ENCODE data around the gene EMID1.

The EMID1 gene

GRCh38 chr22:29198240-29198639 is 7.5 kb upstream of the EMID1 start:
- Histone ChIP-seq H3K36me3 (ENCODE audit: control insufficient read depth, insufficient read depth, low read length) (no peaks in the 10 kb centered on the region), H3K27me3 (ENCODE audit: control insufficient read depth, insufficient read depth, low read length) (no peaks in the 10 kb centered on the region), H3K4me3 (ENCODE audit: low read length) (no peak overlapping the region), H3K9ac (ENCODE audit: low read length) (no peak overlapping the region), H3K27ac (ENCODE audit: low read depth, low read length) (no peak overlapping the region), H3K4me1 (ENCODE audit: control insufficient read depth, insufficient read depth, low read length) (no peaks in the 10 kb centered on the region)

- Histone ChIP-seq H3K27me3 (ENCODE audit: control insufficient read depth, insufficient read depth, low read length) (no peaks in the 10 kb centered on the region), H3K9ac (ENCODE audit: low read length) (no peak overlapping the region), H3K4me3 (ENCODE audit: low read length) (no peak overlapping the region), H3K27ac (ENCODE audit: low read depth, low read length) (no peak overlapping the region), H3K36me3 (ENCODE audit: control insufficient read depth, insufficient read depth, low read length) (no peaks in the 10 kb centered on the region), H3K4me1 (ENCODE audit: control insufficient read depth, insufficient read depth, low read length) (no peaks in the 10 kb centered on the region)
Measured at GRCh38 chr22:29199702-29200400, 5.8 kb upstream of the EMID1 start.

- Histone ChIP-seq H3K9ac (ENCODE audit: low read length) (no peak overlapping the region), H3K27ac (ENCODE audit: low read depth, low read length) (no peak overlapping the region), H3K27me3 (ENCODE audit: control insufficient read depth, insufficient read depth, low read length) (peaks cover 3% of the 10 kb centered on the region), H3K36me3 (ENCODE audit: control insufficient read depth, insufficient read depth, low read length) (no peaks in the 10 kb centered on the region), H3K4me1 (ENCODE audit: control insufficient read depth, insufficient read depth, low read length) (no peaks in the 10 kb centered on the region), H3K4me3 (ENCODE audit: low read length) (no peak overlapping the region)
Measured at GRCh38 chr22:29200901-29201300, 4.8 kb upstream of the EMID1 start.

GRCh38 chr22:29201782-29202181 is 3.9 kb upstream of the EMID1 start:
- no peak overlapping the region for H3K4me3 ChIP-seq (ENCODE audit: low read length)
- no peak overlapping the region for H3K27ac ChIP-seq (ENCODE audit: low read depth, low read length)
- H3K9ac ChIP-seq (ENCODE audit: low read length) = no peak overlapping the region
- H3K36me3 ChIP-seq (ENCODE audit: control insufficient read depth, insufficient read depth, low read length) = no peaks in the 10 kb centered on the region
- H3K4me1 ChIP-seq (ENCODE audit: control insufficient read depth, insufficient read depth, low read length) = no peaks in the 10 kb centered on the region
- peaks cover 3% of the 10 kb centered on the region for H3K27me3 ChIP-seq (ENCODE audit: control insufficient read depth, insufficient read depth, low read length)

GRCh38 chr22:29202212-29203192 is 3.2 kb upstream of the EMID1 start:
- no peak overlapping the region for H3K9ac ChIP-seq (ENCODE audit: low read length)
- no peaks in the 10 kb centered on the region for H3K36me3 ChIP-seq (ENCODE audit: control insufficient read depth, insufficient read depth, low read length)
- H3K27ac ChIP-seq (ENCODE audit: low read depth, low read length) = no peak overlapping the region
- H3K27me3 ChIP-seq (ENCODE audit: control insufficient read depth, insufficient read depth, low read length) = peaks cover 3% of the 10 kb centered on the region
- no peak overlapping the region for H3K4me3 ChIP-seq (ENCODE audit: low read length)
- no peaks in the 10 kb centered on the region for H3K4me1 ChIP-seq (ENCODE audit: control insufficient read depth, insufficient read depth, low read length)

GRCh38 chr22:29203488-29204454 is 1.9 kb upstream of the EMID1 start:
- no peaks in the 10 kb centered on the region for H3K36me3 ChIP-seq (ENCODE audit: control insufficient read depth, insufficient read depth, low read length)
- no peak overlapping the region for H3K9ac ChIP-seq (ENCODE audit: low read length)
- H3K4me1 ChIP-seq (ENCODE audit: control insufficient read depth, insufficient read depth, low read length) = no peaks in the 10 kb centered on the region
- no peak overlapping the region for H3K4me3 ChIP-seq (ENCODE audit: low read length)
- H3K27me3 ChIP-seq (ENCODE audit: control insufficient read depth, insufficient read depth, low read length) = peaks cover 3% of the 10 kb centered on the region
- no peak overlapping the region for H3K27ac ChIP-seq (ENCODE audit: low read depth, low read length)

GRCh38 chr22:29204455-29205183 is 1.1 kb upstream of the EMID1 start:
- no peak overlapping the region for H3K9ac ChIP-seq (ENCODE audit: low read length)
- no peaks in the 10 kb centered on the region for H3K4me1 ChIP-seq (ENCODE audit: control insufficient read depth, insufficient read depth, low read length)
- H3K27ac ChIP-seq (ENCODE audit: low read depth, low read length) = no peak overlapping the region

GRCh38 chr22:29205252-29205593 is 473 bp upstream of the EMID1 start:
- Histone ChIP-seq H3K27me3 (ENCODE audit: control insufficient read depth, insufficient read depth, low read length) (peaks cover 3% of the 10 kb centered on the region), H3K27ac (ENCODE audit: low read depth, low read length) (no peak overlapping the region), H3K4me1 (ENCODE audit: control insufficient read depth, insufficient read depth, low read length) (no peaks in the 10 kb centered on the region), H3K4me3 (ENCODE audit: low read length) (peak overlapping the region; percentile 42), H3K9ac (ENCODE audit: low read length) (no peak overlapping the region), H3K36me3 (ENCODE audit: control insufficient read depth, insufficient read depth, low read length) (no peaks in the 10 kb centered on the region)

More at GRCh38 chr22:29204455-29205183, 1.1 kb upstream of the EMID1 start:
- Histone ChIP-seq H3K27me3 (ENCODE audit: control insufficient read depth, insufficient read depth, low read length) (peaks cover 3% of the 10 kb centered on the region), H3K36me3 (ENCODE audit: control insufficient read depth, insufficient read depth, low read length) (no peaks in the 10 kb centered on the region), H3K4me3 (ENCODE audit: low read length) (no peak overlapping the region)

- H3K27me3 ChIP-seq (ENCODE audit: control insufficient read depth, insufficient read depth, low read length) = peaks cover 3% of the 10 kb centered on the region
- H3K4me3 ChIP-seq (ENCODE audit: low read length) = peak overlapping the region; percentile 74
- no peak overlapping the region for H3K27ac ChIP-seq (ENCODE audit: low read depth, low read length)
- no peaks in the 10 kb centered on the region for H3K36me3 ChIP-seq (ENCODE audit: control insufficient read depth, insufficient read depth, low read length)
- no peaks in the 10 kb centered on the region for H3K4me1 ChIP-seq (ENCODE audit: control insufficient read depth, insufficient read depth, low read length)
- H3K9ac ChIP-seq (ENCODE audit: low read length) = no peak overlapping the region
Measured at GRCh38 chr22:29206372-29207242, 911 bp downstream of the EMID1 start.

- Histone ChIP-seq H3K4me1 (ENCODE audit: control insufficient read depth, insufficient read depth, low read length) (no peaks in the 10 kb centered on the region), H3K36me3 (ENCODE audit: control insufficient read depth, insufficient read depth, low read length) (no peaks in the 10 kb centered on the region), H3K9ac (ENCODE audit: low read length) (no peak overlapping the region), H3K27ac (ENCODE audit: low read depth, low read length) (no peak overlapping the region), H3K4me3 (ENCODE audit: low read length) (no peak overlapping the region), H3K27me3 (ENCODE audit: control insufficient read depth, insufficient read depth, low read length) (peaks cover 3% of the 10 kb centered on the region)
Measured at GRCh38 chr22:29207243-29207550, 1.5 kb downstream of the EMID1 start.

Data from rectal smooth muscle tissue (tissue), 1 donor.